H9 (cell line): ENCODE data around the gene NOS1AP. TPM values are rescaled to one million over a fixed set of nuclear protein-coding genes. Genes with fewer than 3 reads are reported as not detected.

Experiments
- DNase-seq: peaks from one replicate; pipeline ENCODE4 v3.0.0-alpha.2; 2017
- H2AFZ ChIP-seq: one replicate; pipeline ENCODE4 v1.6.1; 2013; ENCODE audit warnings: mild to moderate bottlenecking, low read length, control low read depth, moderate library complexity
- H2AK5ac ChIP-seq: 2 replicates; pipeline ENCODE4 v1.6.1; 2013; ENCODE audit warnings: low read length, control low read depth, mixed read lengths; ENCODE audit not compliant: insufficient read length
- H2BK120ac ChIP-seq: one replicate; pipeline ENCODE4 v1.6.1; 2013; ENCODE audit warnings: low read depth, mild to moderate bottlenecking, low read length, control low read depth, inconsistent platforms; ENCODE audit not compliant: poor library complexity, severe bottlenecking
- H2BK12ac ChIP-seq: 2 replicates; pipeline ENCODE4 v1.6.1; 2013; ENCODE audit warnings: low read length, control low read depth, mixed read lengths, low read depth; ENCODE audit not compliant: insufficient read length
- H2BK15ac ChIP-seq: 2 replicates; pipeline ENCODE4 v1.6.1; 2013; ENCODE audit warnings: low read depth, low read length, control low read depth
- H2BK20ac ChIP-seq: one replicate; pipeline ENCODE4 v1.6.1; 2013; ENCODE audit warnings: low read depth, mild to moderate bottlenecking, low read length, control low read depth, inconsistent platforms; ENCODE audit not compliant: poor library complexity, severe bottlenecking
- H2BK5ac ChIP-seq: 2 replicates; pipeline ENCODE4 v1.6.1; 2013; ENCODE audit warnings: low read length, control low read depth, mixed read lengths; ENCODE audit not compliant: insufficient read length
- H3K14ac ChIP-seq: 2 replicates; pipeline ENCODE4 v1.6.1; 2013; ENCODE audit warnings: low read length, control low read depth; ENCODE audit not compliant: insufficient read depth
- H3K18ac ChIP-seq: 2 replicates; pipeline ENCODE4 v1.6.1; 2013; ENCODE audit warnings: low read depth, mild to moderate bottlenecking, mixed read lengths, low read length, control low read depth; ENCODE audit not compliant: insufficient read length
- H3K23ac ChIP-seq: 2 replicates; pipeline ENCODE4 v1.6.1; 2013; ENCODE audit warnings: low read length, control low read depth, mixed read lengths, low read depth; ENCODE audit not compliant: insufficient read length
- H3K23me2 ChIP-seq: 2 replicates; pipeline ENCODE4 v1.6.1; 2013; ENCODE audit warnings: low read depth, mild to moderate bottlenecking, mixed read lengths, low read length, control low read depth; ENCODE audit not compliant: insufficient read length, poor library complexity, severe bottlenecking
- H3K27ac ChIP-seq: 2 replicates; pipeline ENCODE4 v1.5.1; 2013; ENCODE audit warnings: low read length, control low read depth, mixed read lengths, low read depth; ENCODE audit not compliant: insufficient read length
- H3K27me3 ChIP-seq: 2 replicates; pipeline ENCODE4 v1.6.1; 2013; ENCODE audit warnings: low read length, control low read depth, inconsistent platforms; ENCODE audit not compliant: insufficient read depth
- H3K4ac ChIP-seq: 2 replicates; pipeline ENCODE4 v1.6.1; 2013; ENCODE audit warnings: low read depth, mild to moderate bottlenecking, control low read depth, inconsistent platforms, low read length, moderate library complexity
- H3K4me1 ChIP-seq: 2 replicates; pipeline ENCODE4 v1.6.1; 2013; ENCODE audit warnings: low read length, control low read depth, inconsistent platforms; ENCODE audit not compliant: insufficient read depth
- H3K4me2 ChIP-seq: 2 replicates; pipeline ENCODE4 v1.6.1; 2013; ENCODE audit warnings: low read length, control low read depth, mixed read lengths; ENCODE audit not compliant: insufficient read length, insufficient read depth
- H3K56ac ChIP-seq: 2 replicates; pipeline ENCODE4 v1.6.1; 2013; ENCODE audit warnings: low read depth, mild to moderate bottlenecking, mixed read lengths, low read length, control low read depth; ENCODE audit not compliant: insufficient read length
- H3K79me1 ChIP-seq: 2 replicates; pipeline ENCODE4 v1.6.1; 2013; ENCODE audit warnings: low read depth, mild to moderate bottlenecking, moderate library complexity, low read length, control low read depth, inconsistent platforms; ENCODE audit not compliant: insufficient read depth, poor library complexity, severe bottlenecking
- H3K79me2 ChIP-seq: 2 replicates; pipeline ENCODE4 v1.6.1; 2013; ENCODE audit warnings: low read length, control low read depth, inconsistent platforms; ENCODE audit not compliant: insufficient read depth
- H3K9ac ChIP-seq: 2 replicates; pipeline ENCODE4 v1.6.1; 2013; ENCODE audit warnings: low read length, control low read depth, mixed read lengths; ENCODE audit not compliant: insufficient read length; ENCODE audit errors: extremely low read depth
- H3K9me3 ChIP-seq: one replicate; pipeline ENCODE4 v1.6.1; 2013; ENCODE audit warnings: low read depth, low read length, inconsistent platforms; ENCODE audit not compliant: control insufficient read depth
- H3T11ph ChIP-seq: one replicate; pipeline ENCODE4 v1.6.1; 2013; ENCODE audit warnings: mild to moderate bottlenecking, low read length, control low read depth, inconsistent platforms
- H4K20me1 ChIP-seq: one replicate; pipeline ENCODE4 v1.6.1; 2013; ENCODE audit not compliant: control insufficient read depth, insufficient read length, insufficient read depth
- H4K5ac ChIP-seq: 2 replicates; pipeline ENCODE4 v1.6.1; 2013; ENCODE audit warnings: low read depth, mild to moderate bottlenecking, mixed read lengths, low read length, control low read depth; ENCODE audit not compliant: insufficient read length
- H4K8ac ChIP-seq: replicated peaks from 2 replicates; pipeline ENCODE4 v1.6.1; 2013; ENCODE audit warnings: low read length, control low read depth, mixed read lengths, low read depth; ENCODE audit not compliant: insufficient read length
- H4K91ac ChIP-seq: 2 replicates; pipeline ENCODE4 v1.6.1; 2013; ENCODE audit warnings: low read depth, mild to moderate bottlenecking, moderate library complexity, mixed read lengths, low read length, control low read depth; ENCODE audit not compliant: insufficient read length
- H3K27ac Mint-ChIP-seq, 3 experiments: 2 replicates in 2 of 3; 3 replicates in 1 of 3; pipeline ENCODE4 v1.8.0; 2020 to 2021; ENCODE audit warnings: mixed read lengths in 3 of 3, mild to moderate bottlenecking in 1 of 3, moderate library complexity in 1 of 3
- H3K27me3 Mint-ChIP-seq: 2 replicates; pipeline ENCODE4 v1.8.0; 2021; ENCODE audit warnings: low read depth, mild to moderate bottlenecking, moderate library complexity, mixed read lengths
- H3K36me3 Mint-ChIP-seq, 3 experiments: 2 replicates in 2 of 3; 3 replicates in 1 of 3; pipeline ENCODE4 v1.8.0; 2020 to 2021; ENCODE audit warnings: low read depth in 3 of 3, mixed read lengths in 3 of 3; ENCODE audit not compliant: insufficient read depth in 1 of 3
- H3K4me1 Mint-ChIP-seq, 2 experiments: 2 replicates each; pipeline ENCODE4 v1.8.0; 2020; ENCODE audit warnings: mixed read lengths in 2 of 2
- H3K4me3 Mint-ChIP-seq, 2 experiments: 2 replicates in 1 of 2; 3 replicates in 1 of 2; pipeline ENCODE4 v1.8.0; 2020 to 2021; ENCODE audit warnings: mild to moderate bottlenecking in 2 of 2, mixed read lengths in 2 of 2, moderate library complexity in 1 of 2
- H3K9me3 Mint-ChIP-seq, 2 experiments: 2 replicates in 1 of 2; 3 replicates in 1 of 2; pipeline ENCODE4 v1.8.0; 2020; ENCODE audit warnings: mild to moderate bottlenecking in 2 of 2, mixed read lengths in 2 of 2, moderate library complexity in 1 of 2
- WGBS: extraction: QIAGEN DNeasy Blood & Tissue Kit; methylation state at CpG from one replicate; pipeline ENCODE4 v1.1.7; 2013; ENCODE audit warnings: missing lambda C conversion rate, low lambda C conversion rate, mixed read lengths; ENCODE audit not compliant: insufficient read length; ENCODE audit errors: extremely low coverage; 5-methylcytosine and 5-hydroxymethylcytosine counted together
- total RNA-seq: library from RNA; stranded (reverse); gene quantifications from 2 replicates; pipeline ENCODE4 v1.2.1, GENCODE V29; 2021
- TF ChIP-seq, protein P1 (sequence below): fragments of 200-600 bp; sonication (generic); conservative IDR thresholded peaks from 3 replicates; pipeline ENCODE4 v1.8.0; 2021; ENCODE audit warnings: antibody characterized with exemption, mild to moderate bottlenecking

Gene NOS1AP
- total RNA-seq, 1 experiment from 2014 or later: 8.4 TPM

DNA sequence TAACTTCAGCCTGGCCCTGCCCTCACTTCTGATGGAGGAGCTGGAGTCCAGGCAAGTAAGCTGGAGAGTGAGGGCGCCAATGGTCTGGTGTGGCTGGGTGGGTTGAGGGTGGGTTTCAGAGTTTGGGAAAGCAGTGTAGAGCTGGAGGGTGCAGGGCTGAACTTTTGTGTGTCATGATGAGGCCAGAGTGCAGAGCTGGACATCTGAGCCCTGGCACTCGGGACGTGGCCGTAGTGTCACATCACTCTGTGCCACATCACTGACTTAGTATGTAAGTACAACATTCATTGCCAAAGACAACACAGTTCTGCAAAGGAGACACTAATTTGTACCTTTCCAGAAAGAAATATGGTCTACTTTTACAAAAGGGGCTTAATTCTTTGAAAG, 291.4 kb downstream of the NOS1AP start:
- peaks cover 3 to 7% of the 10 kb centered on the region in 2 experiments; a peak in 3 of 4 replicates for H3K4me1 Mint-ChIP-seq

More for the DNA sequence above, 291.4 kb downstream of the NOS1AP start:
- H3K4me1 ChIP-seq: no peaks in the 10 kb centered on the region
- H2BK120ac ChIP-seq: no peak overlapping the region
- H3K9ac ChIP-seq: no peak overlapping the region
- WGBS: no CpG with 5 or more reads among the region's 4 CpGs
- H3K27ac ChIP-seq: no peak overlapping the region
- no peak overlapping the region for H3T11ph ChIP-seq
- no peak overlapping the region for H3K56ac ChIP-seq
- H2AK5ac ChIP-seq: no peak overlapping the region
- no peak overlapping the region for H2BK5ac ChIP-seq
- no peaks in the 10 kb centered on the region for H3K9me3 ChIP-seq
- no peaks in the 10 kb centered on the region for H4K20me1 ChIP-seq
- H3K4me2 ChIP-seq: no peak overlapping the region
- H4K5ac ChIP-seq: no peak overlapping the region
- Mint-ChIP-seq H3K27ac (no peak overlapping the region), H3K36me3 (peaks cover 3 to 12% (median 6%) of the 10 kb centered on the region in 3 experiments; a peak in 3 of 7 replicates), H3K9me3 (no peaks in the 10 kb centered on the region), H3K27me3 (no peaks in the 10 kb centered on the region), H3K4me3 (no peak overlapping the region; a peak in 1 of 5 replicates)
- H4K8ac ChIP-seq: no peak overlapping the region
- no peaks in the 10 kb centered on the region for H3K79me2 ChIP-seq
- TF ChIP-seq, protein P1, sequence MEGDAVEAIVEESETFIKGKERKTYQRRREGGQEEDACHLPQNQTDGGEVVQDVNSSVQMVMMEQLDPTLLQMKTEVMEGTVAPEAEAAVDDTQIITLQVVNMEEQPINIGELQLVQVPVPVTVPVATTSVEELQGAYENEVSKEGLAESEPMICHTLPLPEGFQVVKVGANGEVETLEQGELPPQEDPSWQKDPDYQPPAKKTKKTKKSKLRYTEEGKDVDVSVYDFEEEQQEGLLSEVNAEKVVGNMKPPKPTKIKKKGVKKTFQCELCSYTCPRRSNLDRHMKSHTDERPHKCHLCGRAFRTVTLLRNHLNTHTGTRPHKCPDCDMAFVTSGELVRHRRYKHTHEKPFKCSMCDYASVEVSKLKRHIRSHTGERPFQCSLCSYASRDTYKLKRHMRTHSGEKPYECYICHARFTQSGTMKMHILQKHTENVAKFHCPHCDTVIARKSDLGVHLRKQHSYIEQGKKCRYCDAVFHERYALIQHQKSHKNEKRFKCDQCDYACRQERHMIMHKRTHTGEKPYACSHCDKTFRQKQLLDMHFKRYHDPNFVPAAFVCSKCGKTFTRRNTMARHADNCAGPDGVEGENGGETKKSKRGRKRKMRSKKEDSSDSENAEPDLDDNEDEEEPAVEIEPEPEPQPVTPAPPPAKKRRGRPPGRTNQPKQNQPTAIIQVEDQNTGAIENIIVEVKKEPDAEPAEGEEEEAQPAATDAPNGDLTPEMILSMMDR: no peak
- no peak overlapping the region for H4K91ac ChIP-seq
- H3K79me1 ChIP-seq: no peaks in the 10 kb centered on the region
- no peaks in the 10 kb centered on the region for H3K27me3 ChIP-seq
- DNase-seq: no peak
- no peak overlapping the region for H2AFZ ChIP-seq
- H2BK12ac ChIP-seq: no peak overlapping the region
- no peak overlapping the region for H3K23ac ChIP-seq
- H3K4ac ChIP-seq: no peak overlapping the region
- no peak overlapping the region for H3K18ac ChIP-seq
- no peak overlapping the region for H2BK20ac ChIP-seq
- H2BK15ac ChIP-seq: no peak overlapping the region
- no peaks in the 10 kb centered on the region for H3K23me2 ChIP-seq
- no peak overlapping the region for H3K14ac ChIP-seq
